Calu3 (cell line): ENCODE measurements around the gene FAM47B. TPM values are rescaled to one million over a fixed set of nuclear protein-coding genes. Genes with fewer than 3 reads are reported as not detected.

Source experiments
- BruUV-seq: library from RNA; stranded (reverse); fragments of 400-500 nt; replicated peaks from 2 replicates; lab custom pipeline; 2021; lab: Mats Ljungman, UMichigan
- CTCF ChIA-PET: fragments of 300-600 bp; sonication (Branson Sonifier 250); formaldehyde crosslinking; loops from one replicate; lab custom pipeline; 2022; ENCODE audit warnings: antibody characterized with exemption; lab: Charles Lee
- DNase-seq: peaks from one replicate; pipeline ENCODE4 v3.0.0; 2022
- H3K27ac Mint-ChIP-seq: one replicate; pipeline ENCODE4 v1.8.0; 2022; ENCODE audit warnings: mixed read lengths; ENCODE audit not compliant: unreplicated experiment
- H3K27me3 Mint-ChIP-seq: one replicate; pipeline ENCODE4 v1.8.0; 2022; ENCODE audit warnings: mixed read lengths; ENCODE audit not compliant: unreplicated experiment
- H3K36me3 Mint-ChIP-seq: one replicate; pipeline ENCODE4 v1.8.0; 2022; ENCODE audit warnings: mild to moderate bottlenecking, moderate library complexity, mixed read lengths; ENCODE audit not compliant: insufficient read depth, unreplicated experiment
- H3K4me1 Mint-ChIP-seq: one replicate; pipeline ENCODE4 v1.8.0; 2022; ENCODE audit warnings: mild to moderate bottlenecking, low read depth, mixed read lengths; ENCODE audit not compliant: unreplicated experiment
- H3K4me3 Mint-ChIP-seq: one replicate; pipeline ENCODE4 v1.8.0; 2022; ENCODE audit warnings: mild to moderate bottlenecking, low read depth, moderate library complexity, mixed read lengths; ENCODE audit not compliant: unreplicated experiment
- H3K9me3 Mint-ChIP-seq: one replicate; pipeline ENCODE4 v1.8.0; 2022; ENCODE audit warnings: low read depth, mixed read lengths; ENCODE audit not compliant: unreplicated experiment
- CTCF ChIP-seq: fragments of 200-600 bp; IDR thresholded peaks from one replicate; pipeline ENCODE4 v1.8.0; 2022; ENCODE audit warnings: antibody characterized with exemption; ENCODE audit not compliant: unreplicated experiment
- intact Hi-C: fragments of 100-400 bp; cut with micrococcal nuclease; formaldehyde crosslinking; loops from one replicate; pipeline ENCODE4 v1.10.0; 2022; ENCODE audit not compliant: unreplicated experiment
- total RNA-seq: library from RNA; stranded (reverse); gene quantifications from 2 replicates; pipeline ENCODE4 v1.2.3, GENCODE V29; 2022

The FAM47B gene
- total RNA-seq, 1 experiment from 2014 or later = not detected

- no peaks in the 10 kb centered on the region for H3K36me3 Mint-ChIP-seq
- H3K4me3 Mint-ChIP-seq = peak overlapping the region; percentile 26
- DNase-seq = no peak
- no peaks in the 10 kb centered on the region for H3K27me3 Mint-ChIP-seq
- peak overlapping the region; percentile 42 for H3K27ac Mint-ChIP-seq
- intact Hi-C loops = loop anchor here (5.0 to 10.0 kb wide), 8 partner anchors 177 to 1949 kb away; no protein-coding TSS in a partner anchor
- H3K4me1 Mint-ChIP-seq = peaks cover 31% of the 10 kb centered on the region
- no peaks in the 10 kb centered on the region for H3K9me3 Mint-ChIP-seq
- BruUV-seq = no TSS peak
- TF ChIP-seq CTCF = no peak
- CTCF ChIA-PET = interaction anchor here (0.6 to 1.1 kb wide), 3 partner anchors 38 to 553 kb away, joined by 3 to 5 read pairs (median 4); no protein-coding TSS in a partner anchor
Measured at GRCh38 chrX:34918091-34918736, 24.4 kb upstream of the FAM47B start.

GRCh38 chrX:34918856-34919255, 23.7 kb upstream of the FAM47B start:
- peak; percentile 56 for TF ChIP-seq CTCF
- peaks cover 31% of the 10 kb centered on the region for H3K4me1 Mint-ChIP-seq
- no peak overlapping the region for H3K4me3 Mint-ChIP-seq
- peak; percentile 54 for DNase-seq
- no peaks in the 10 kb centered on the region for H3K27me3 Mint-ChIP-seq
- no peaks in the 10 kb centered on the region for H3K9me3 Mint-ChIP-seq
- peak overlapping the region; percentile 42 for H3K27ac Mint-ChIP-seq
- intact Hi-C loops = loop anchor here (5.0 to 10.0 kb wide), 8 partner anchors 176 to 1948 kb away; no protein-coding TSS in a partner anchor
- no TSS peak for BruUV-seq
- H3K36me3 Mint-ChIP-seq = no peaks in the 10 kb centered on the region
- CTCF ChIA-PET = interaction anchor here (0.6 to 1.1 kb wide), 5 partner anchors 9 to 555 kb away, joined by 3 to 4 read pairs (median 3); no protein-coding TSS in a partner anchor

- TF ChIP-seq CTCF = no peak
- CTCF ChIA-PET = interaction anchor here (1.2 kb wide), 1 partner anchor 9 kb away, joined by 3 read pairs; no protein-coding TSS in a partner anchor
- no TSS peak for BruUV-seq
- intact Hi-C loops = no loop called here
- no peaks in the 10 kb centered on the region for H3K9me3 Mint-ChIP-seq
- no peak overlapping the region for H3K4me3 Mint-ChIP-seq
- no peak overlapping the region for H3K27ac Mint-ChIP-seq
- H3K36me3 Mint-ChIP-seq = no peaks in the 10 kb centered on the region
- DNase-seq = no peak
- no peaks in the 10 kb centered on the region for H3K27me3 Mint-ChIP-seq
- no peaks in the 10 kb centered on the region for H3K4me1 Mint-ChIP-seq
Measured at GRCh38 chrX:34927866-34928265, 14.7 kb upstream of the FAM47B start.

GRCh38 chrX:34943235-34943634, 639 bp downstream of the FAM47B start:
- no peak overlapping the region for H3K4me3 Mint-ChIP-seq
- H3K36me3 Mint-ChIP-seq = no peaks in the 10 kb centered on the region
- CTCF ChIA-PET = no interaction called here
- no peak for DNase-seq
- H3K4me1 Mint-ChIP-seq = no peaks in the 10 kb centered on the region
- H3K27ac Mint-ChIP-seq = no peak overlapping the region
- BruUV-seq = no TSS peak
- intact Hi-C loops = no loop called here
- H3K9me3 Mint-ChIP-seq = peaks cover 3% of the 10 kb centered on the region
- no peaks in the 10 kb centered on the region for H3K27me3 Mint-ChIP-seq
- TF ChIP-seq CTCF = no peak
